K562 (cell line): ENCODE data around the gene NGRN. TPM values are rescaled to one million over a fixed set of nuclear protein-coding genes. Genes with fewer than 3 reads are reported as not detected.

Source experiments
- BCL6 ChIP-seq: fragments of 250-450 bp; sonication (Bioruptor Pico); IDR thresholded peaks from 2 replicates; pipeline ENCODE4 v1.4.0; 2020
- RBM22 ChIP-seq: fragments of 200-400 bp; formaldehyde crosslinking; IDR thresholded peaks from 2 replicates; pipeline ENCODE4 v1.6.1; 2018; ENCODE audit warnings: low read length, low read depth; ENCODE audit not compliant: poor library complexity, severe bottlenecking
- ZNF766 ChIP-seq: fragments of 200-800 bp; sonication (Bioruptor generic); conservative IDR thresholded peaks from 2 replicates; pipeline ENCODE4 v1.6.1; 2016; ENCODE audit warnings: missing genetic modification characterization, missing compliant biosample characterization
- polyA plus RNA-seq, 8 experiments: library from polyadenylated mRNA; depleted of rRNA in 4 of 8; stranded (reverse) in 5 of 8; unstranded in 3 of 8; fragments of >200 nt; fragmentation: Nextera tagmentation in 2 of 8; fragmentation: Illumina TruSeq in 1 of 8; extraction: Ambion mirVana in 2 of 8; extraction: Trizol in 1 of 8; gene quantifications; 2 replicates each; pipeline versions ENCODE4 v1.2.1 to v1.2.3, GENCODE V29; 2011 to 2014; ENCODE audit warnings: inconsistent platforms in 1 of 8, missing spikeins in 1 of 8
- total RNA-seq, 7 experiments: library from RNA; depleted of rRNA in 6 of 7; stranded (reverse); fragments of >200 nt in 6 of 7; fragmentation: Illumina TruSeq in 2 of 7; extraction: Trizol in 2 of 7; gene quantifications; 2 replicates each; pipeline versions ENCODE4 v1.2.1 to v1.2.3, GENCODE V29; 2011 to 2021; ENCODE audit warnings: low replicate concordance in 1 of 7
- TF ChIP-seq, protein P1 (sequence below): fragments of 250-450 bp; sonication (Bioruptor Pico); IDR thresholded peaks from 2 replicates; pipeline ENCODE4 v1.4.0; 2020

The NGRN gene
- total and polyA plus RNA-seq, 9 of the 15 experiments (the other 6 are each of a cell fraction or from before 2014, with no cell fraction given): 14.0 to 73.4 (median 60.0) TPM

DNA sequence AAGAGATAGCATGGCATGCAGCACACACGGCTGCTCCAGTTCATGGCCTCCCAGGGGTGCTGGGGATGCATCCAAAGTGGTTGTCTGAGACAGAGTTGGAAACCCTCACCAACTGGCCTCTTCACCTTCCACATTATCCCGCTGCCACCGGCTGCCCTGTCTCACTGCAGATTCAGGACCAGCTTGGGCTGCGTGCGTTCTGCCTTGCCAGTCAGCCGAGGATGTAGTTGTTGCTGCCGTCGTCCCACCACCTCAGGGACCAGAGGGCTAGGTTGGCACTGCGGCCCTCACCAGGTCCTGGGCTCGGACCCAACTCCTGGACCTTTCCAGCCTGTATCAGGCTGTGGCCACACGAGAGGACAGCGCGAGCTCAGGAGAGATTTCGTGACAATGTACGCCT is 36.5 kb upstream of the NGRN start (continued):
- TF ChIP-seq, protein P1, sequence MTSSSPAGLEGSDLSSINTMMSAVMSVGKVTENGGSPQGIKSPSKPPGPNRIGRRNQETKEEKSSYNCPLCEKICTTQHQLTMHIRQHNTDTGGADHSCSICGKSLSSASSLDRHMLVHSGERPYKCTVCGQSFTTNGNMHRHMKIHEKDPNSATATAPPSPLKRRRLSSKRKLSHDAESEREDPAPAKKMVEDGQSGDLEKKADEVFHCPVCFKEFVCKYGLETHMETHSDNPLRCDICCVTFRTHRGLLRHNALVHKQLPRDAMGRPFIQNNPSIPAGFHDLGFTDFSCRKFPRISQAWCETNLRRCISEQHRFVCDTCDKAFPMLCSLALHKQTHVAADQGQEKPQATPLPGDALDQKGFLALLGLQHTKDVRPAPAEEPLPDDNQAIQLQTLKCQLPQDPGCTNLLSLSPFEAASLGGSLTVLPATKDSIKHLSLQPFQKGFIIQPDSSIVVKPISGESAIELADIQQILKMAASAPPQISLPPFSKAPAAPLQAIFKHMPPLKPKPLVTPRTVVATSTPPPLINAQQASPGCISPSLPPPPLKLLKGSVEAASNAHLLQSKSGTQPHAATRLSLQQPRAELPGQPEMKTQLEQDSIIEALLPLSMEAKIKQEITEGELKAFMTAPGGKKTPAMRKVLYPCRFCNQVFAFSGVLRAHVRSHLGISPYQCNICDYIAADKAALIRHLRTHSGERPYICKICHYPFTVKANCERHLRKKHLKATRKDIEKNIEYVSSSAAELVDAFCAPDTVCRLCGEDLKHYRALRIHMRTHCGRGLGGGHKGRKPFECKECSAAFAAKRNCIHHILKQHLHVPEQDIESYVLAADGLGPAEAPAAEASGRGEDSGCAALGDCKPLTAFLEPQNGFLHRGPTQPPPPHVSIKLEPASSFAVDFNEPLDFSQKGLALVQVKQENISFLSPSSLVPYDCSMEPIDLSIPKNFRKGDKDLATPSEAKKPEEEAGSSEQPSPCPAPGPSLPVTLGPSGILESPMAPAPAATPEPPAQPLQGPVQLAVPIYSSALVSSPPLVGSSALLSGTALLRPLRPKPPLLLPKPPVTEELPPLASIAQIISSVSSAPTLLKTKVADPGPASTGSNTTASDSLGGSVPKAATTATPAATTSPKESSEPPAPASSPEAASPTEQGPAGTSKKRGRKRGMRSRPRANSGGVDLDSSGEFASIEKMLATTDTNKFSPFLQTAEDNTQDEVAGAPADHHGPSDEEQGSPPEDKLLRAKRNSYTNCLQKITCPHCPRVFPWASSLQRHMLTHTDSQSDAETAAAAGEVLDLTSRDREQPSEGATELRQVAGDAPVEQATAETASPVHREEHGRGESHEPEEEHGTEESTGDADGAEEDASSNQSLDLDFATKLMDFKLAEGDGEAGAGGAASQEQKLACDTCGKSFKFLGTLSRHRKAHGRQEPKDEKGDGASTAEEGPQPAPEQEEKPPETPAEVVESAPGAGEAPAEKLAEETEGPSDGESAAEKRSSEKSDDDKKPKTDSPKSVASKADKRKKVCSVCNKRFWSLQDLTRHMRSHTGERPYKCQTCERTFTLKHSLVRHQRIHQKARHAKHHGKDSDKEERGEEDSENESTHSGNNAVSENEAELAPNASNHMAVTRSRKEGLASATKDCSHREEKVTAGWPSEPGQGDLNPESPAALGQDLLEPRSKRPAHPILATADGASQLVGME (CRISPR knock-in tag): no peak
- TF ChIP-seq ZNF766 (CRISPR knock-in tag): no peak
- peak; percentile 54 for TF ChIP-seq RBM22
- TF ChIP-seq BCL6 (CRISPR knock-in tag): no peak
